NT2/D1 (cell line): Measurements from ENCODE around the gene SERPINE2.

Source experiments
- SUZ12 ChIP-seq: IDR thresholded peaks from 2 replicates; pipeline ENCODE4 v1.6.1; 2011; ENCODE audit not compliant: insufficient read length, insufficient read depth; ENCODE audit errors: extremely low read depth
- YY1 ChIP-seq: IDR thresholded peaks from 2 replicates; pipeline ENCODE4 v1.6.1; 2011; ENCODE audit not compliant: insufficient read length, insufficient read depth

GRCh38 chr2:224030786-224031185 is 8.3 kb downstream of the SERPINE2 start:
- no peak for TF ChIP-seq SUZ12
- TF ChIP-seq YY1, result no peak
